MM.1S (cell line): Measurements from ENCODE around the gene CPEB1.

Experiments
- DNase-seq: peaks from one replicate; pipeline ENCODE4 v3.0.0-alpha.2; 2015
- H2AFZ ChIP-seq: fragments of 300-600 bp; sonication (generic); 2 replicates; pipeline ENCODE4 v1.6.0; 2016; ENCODE audit warnings: antibody characterized with exemption, low read length
- H3F3A ChIP-seq: fragments of 300-600 bp; sonication (generic); 2 replicates; pipeline ENCODE4 v1.6.1; 2016; ENCODE audit warnings: mild to moderate bottlenecking, antibody characterized with exemption, low read length, moderate library complexity, mixed read lengths; ENCODE audit not compliant: insufficient read depth
- H3K27ac ChIP-seq: fragments of 300-600 bp; sonication (generic); 2 replicates; pipeline ENCODE4 v1.5.1; 2016; ENCODE audit warnings: mild to moderate bottlenecking, low read length
- H3K27me3 ChIP-seq: fragments of 300-600 bp; sonication (generic); replicated peaks from 2 replicates; pipeline ENCODE4 v1.6.0; 2016; ENCODE audit warnings: low read length; ENCODE audit not compliant: insufficient read depth
- H3K36me3 ChIP-seq: fragments of 300-600 bp; sonication (generic); replicated peaks from 2 replicates; pipeline ENCODE4 v1.6.1; 2016; ENCODE audit warnings: mild to moderate bottlenecking, low read length, mixed read lengths; ENCODE audit not compliant: insufficient read depth
- H3K4me1 ChIP-seq: fragments of 300-600 bp; sonication (generic); 2 replicates; pipeline ENCODE4 v1.6.1; 2016; ENCODE audit warnings: low read length, mixed read lengths
- H3K4me2 ChIP-seq: fragments of 300-600 bp; sonication (generic); 2 replicates; pipeline ENCODE4 v1.6.0; 2016; ENCODE audit warnings: low read depth, low read length
- H3K4me3 ChIP-seq: fragments of 300-600 bp; sonication (generic); 2 replicates; pipeline ENCODE4 v1.5.1; 2016; ENCODE audit warnings: low read length, mixed read lengths
- H3K79me2 ChIP-seq: fragments of 300-600 bp; sonication (generic); 2 replicates; pipeline ENCODE4 v1.6.1; 2016; ENCODE audit warnings: mixed run types, low read length, mixed read lengths
- H3K9ac ChIP-seq: fragments of 300-600 bp; sonication (generic); 2 replicates; pipeline ENCODE4 v1.6.1; 2016; ENCODE audit warnings: low read length, mixed read lengths
- H3K9me2 ChIP-seq: fragments of 300-600 bp; sonication (generic); replicated peaks from 2 replicates; pipeline ENCODE4 v1.6.1; 2016; ENCODE audit warnings: mild to moderate bottlenecking, low read length, mixed read lengths; ENCODE audit not compliant: insufficient read depth
- H3K9me3 ChIP-seq: fragments of 300-600 bp; sonication (generic); replicated peaks from 2 replicates; pipeline ENCODE4 v1.6.1; 2016; ENCODE audit warnings: mild to moderate bottlenecking, low read length, mixed read lengths; ENCODE audit not compliant: insufficient read depth
- H4K20me1 ChIP-seq: fragments of 300-600 bp; sonication (generic); 2 replicates; pipeline ENCODE4 v1.6.1; 2016; ENCODE audit warnings: mild to moderate bottlenecking, low read length, moderate library complexity, mixed read lengths; ENCODE audit not compliant: insufficient read depth
- CTCF ChIP-seq: fragments of 300-600 bp; sonication (generic); IDR thresholded peaks from 2 replicates; pipeline ENCODE4 v1.5.1; 2016; ENCODE audit warnings: antibody characterized with exemption, low read length, mixed read lengths
- EZH2 ChIP-seq: fragments of 300-600 bp; sonication (generic); optimal IDR thresholded peaks from 2 replicates; pipeline ENCODE3; 2017; ENCODE audit warnings: low read depth, mild to moderate bottlenecking, antibody characterized with exemption, low read length, mixed read lengths
- EZH2phosphoT487 ChIP-seq: fragments of 300-600 bp; sonication (generic); IDR thresholded peaks from 2 replicates; pipeline ENCODE4 v1.6.1; 2018; ENCODE audit warnings: antibody characterized with exemption, low read length

CPEB1 gene

GRCh38 chr15:82656641-82657266 lies 9.6 kb upstream of the CPEB1 start:
- Histone ChIP-seq H3K4me3 (no peak overlapping the region), H3K36me3 (no peaks in the 10 kb centered on the region), H3K9me3 (no peaks in the 10 kb centered on the region), H3K9ac (no peak overlapping the region), H4K20me1 (no peaks in the 10 kb centered on the region), H2AFZ (no peak overlapping the region), H3K9me2 (no peaks in the 10 kb centered on the region), H3K79me2 (no peaks in the 10 kb centered on the region), H3F3A (no peaks in the 10 kb centered on the region), H3K27ac (no peak overlapping the region), H3K4me1 (no peaks in the 10 kb centered on the region), H3K4me2 (no peak overlapping the region), H3K27me3 (peaks cover 5% of the 10 kb centered on the region; the same call in 1 of the 2 replicates)
- no peak for DNase-seq
- TF ChIP-seq EZH2 (no peak), EZH2phosphoT487 (no peak), CTCF (no peak)

- Histone ChIP-seq H3K9me2 (no peaks in the 10 kb centered on the region), H3K9me3 (no peaks in the 10 kb centered on the region), H3K4me1 (no peaks in the 10 kb centered on the region), H3K4me2 (no peak overlapping the region), H3K27me3 (0 out of 2 replicates have a peak, but pooled peaks cover 5% of the 10 kb centered on the region), H3K79me2 (no peaks in the 10 kb centered on the region), H3K36me3 (no peaks in the 10 kb centered on the region), H2AFZ (no peak overlapping the region), H4K20me1 (no peaks in the 10 kb centered on the region), H3K9ac (no peak overlapping the region), H3F3A (no peaks in the 10 kb centered on the region), H3K27ac (no peak overlapping the region), H3K4me3 (no peak overlapping the region)
- TF ChIP-seq CTCF = no peak
- no peak for TF ChIP-seq EZH2phosphoT487
- TF ChIP-seq EZH2 = no peak
- no peak for DNase-seq
These were observed 8.4 kb upstream of the CPEB1 start for GRCh38 chr15:82655606-82656005.

- no peaks in the 10 kb centered on the region for H4K20me1 ChIP-seq
- DNase-seq = no peak
- H3K9me3 ChIP-seq = no peaks in the 10 kb centered on the region
- no peaks in the 10 kb centered on the region for H3K36me3 ChIP-seq
- no peaks in the 10 kb centered on the region for H3F3A ChIP-seq
- H3K4me3 ChIP-seq = no peak overlapping the region
- no peaks in the 10 kb centered on the region for H3K4me1 ChIP-seq
- no peaks in the 10 kb centered on the region for H3K9me2 ChIP-seq
- H3K27ac ChIP-seq = no peak overlapping the region
- H3K79me2 ChIP-seq = no peaks in the 10 kb centered on the region
- H2AFZ ChIP-seq = no peak overlapping the region
- no peak overlapping the region for H3K4me2 ChIP-seq
- H3K9ac ChIP-seq = no peak overlapping the region
- H3K27me3 ChIP-seq = 0 out of 2 replicates have a peak, but pooled peaks cover 5% of the 10 kb centered on the region
- TF ChIP-seq EZH2phosphoT487 = no peak
- no peak for TF ChIP-seq CTCF
- TF ChIP-seq EZH2 = no peak
These were observed 6.5 kb upstream of the CPEB1 start for GRCh38 chr15:82653483-82654168.
